SH-SY5Y (cell line): ENCODE measurements around the gene CCR4.

ENCODE experiments used
- GATA2 ChIP-seq: IDR thresholded peaks from 2 replicates; pipeline ENCODE4 v1.6.1; 2011; ENCODE audit warnings: mild to moderate bottlenecking, low read depth, low read length
- GATA3 ChIP-seq: IDR thresholded peaks from 2 replicates; pipeline ENCODE4 v1.6.1; 2011; ENCODE audit warnings: low read depth, mild to moderate bottlenecking, low read length, moderate library complexity

DNA sequence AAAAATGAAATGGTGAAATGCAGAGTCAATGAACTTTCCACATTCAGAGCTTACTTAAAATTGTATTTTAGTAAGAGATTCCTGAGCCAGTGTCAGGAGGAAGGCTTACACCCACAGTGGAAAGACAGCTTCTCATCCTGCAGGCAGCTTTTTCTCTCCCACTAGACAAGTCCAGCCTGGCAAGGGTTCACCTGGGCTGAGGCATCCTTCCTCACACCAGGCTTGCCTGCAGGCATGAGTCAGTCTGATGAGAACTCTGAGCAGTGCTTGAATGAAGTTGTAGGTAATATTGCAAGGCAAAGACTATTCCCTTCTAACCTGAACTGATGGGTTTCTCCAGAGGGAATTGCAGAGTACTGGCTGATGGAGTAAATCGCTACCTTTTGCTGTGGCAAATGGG lies 3.1 kb downstream of the CCR4 start:
- TF ChIP-seq GATA3 (no peak), GATA2 (no peak)
